TTC549 (cell line): ENCODE results near the gene RPS27A.
"Not testable (repeated sequence)": the region's sequence is repeated elsewhere in the genome, so short reads cannot be mapped to it uniquely, and the experiment has no call there.

Experiments used
- FAIRE-seq: peaks from 2 replicates; lab custom pipeline; 2012; peaks lifted over from hg19 to GRCh38; lab: Jason Lieb, UNC

The RPS27A gene

GRCh38 chr2:55239656-55240222 lies 7.3 kb downstream of the RPS27A start:
- FAIRE-seq = no peak

- FAIRE-seq = not testable (repeated sequence)
Measured at GRCh38 chr2:55241582-55241981, 9.1 kb downstream of the RPS27A start.

- no peak for FAIRE-seq
Measured at GRCh38 chr2:55242617-55243016, 10.1 kb downstream of the RPS27A start.

GRCh38 chr2:55245411-55245810 lies 12.9 kb downstream of the RPS27A start:
- FAIRE-seq = no peak

- no peak for FAIRE-seq
Measured at GRCh38 chr2:55247025-55247424, 14.5 kb downstream of the RPS27A start.

GRCh38 chr2:55252832-55253231 lies 20.3 kb downstream of the RPS27A start:
- no peak for FAIRE-seq

GRCh38 chr2:55259586-55259985 lies 27.1 kb downstream of the RPS27A start:
- FAIRE-seq = not testable (repeated sequence)

GRCh38 chr2:55268288-55268906 lies 35.9 kb downstream of the RPS27A start:
- no peak for FAIRE-seq

- peak; percentile 76 for FAIRE-seq
Measured at GRCh38 chr2:55268907-55269644, 36.6 kb downstream of the RPS27A start, which contains the start of gene MTIF2. TSS of gene MTIF2 (minus strand) at chr2:55269231. CDS start at chr2:55263858, 5,373 bp downstream.

GRCh38 chr2:55269645-55269990 lies 37.1 kb downstream of the RPS27A start:
- no peak for FAIRE-seq

- FAIRE-seq = not testable (repeated sequence)
Measured at GRCh38 chr2:55274346-55274745, 41.9 kb downstream of the RPS27A start.

- no peak for FAIRE-seq
Measured at GRCh38 chr2:55277310-55277709, 44.8 kb downstream of the RPS27A start.

- not testable (repeated sequence) for FAIRE-seq
Measured at GRCh38 chr2:55279214-55279835, 46.8 kb downstream of the RPS27A start.

GRCh38 chr2:55279859-55280424 lies 47.5 kb downstream of the RPS27A start:
- not testable (repeated sequence) for FAIRE-seq

- not testable (repeated sequence) for FAIRE-seq
Measured at GRCh38 chr2:55280851-55281546, 48.5 kb downstream of the RPS27A start.

GRCh38 chr2:55282110-55282917 lies 49.8 kb downstream of the RPS27A start:
- no peak for FAIRE-seq

- FAIRE-seq = no peak
Measured at GRCh38 chr2:55283083-55283482, 50.6 kb downstream of the RPS27A start.
